NCI-H774 (cell line): Measurements from ENCODE around the gene F8A2.
"Not testable (repeated sequence)": the region's sequence is repeated elsewhere in the genome, so short reads cannot be mapped to it uniquely, and the experiment has no call there.

Experiments
- DNase-seq: peaks from one replicate; lab custom pipeline; 2025; lab: John Stamatoyannopoulos, UW

F8A2 gene

GRCh38 chrX:155381843-155382528 lies at the start of gene F8A2:
TSS of gene F8A2 (plus strand) at chrX:155382095. CDS start at chrX:155382115, 20 bp downstream.
- not testable (repeated sequence) for DNase-seq

GRCh38 chrX:155333544-155334100 lies 48.3 kb upstream of the F8A2 start:
- no peak for DNase-seq

- DNase-seq = no peak
Measured at GRCh38 chrX:155334486-155335336, 47.2 kb upstream of the F8A2 start, which contains the start of gene CLIC2. TSS of gene CLIC2 (minus strand) at chrX:155334614. CDS start at chrX:155334427, 187 bp downstream.

- not testable (repeated sequence) for DNase-seq
Measured at GRCh38 chrX:155335337-155335712, 46.6 kb upstream of the F8A2 start.

- DNase-seq = not testable (repeated sequence)
Measured at GRCh38 chrX:155345689-155346088, 36.2 kb upstream of the F8A2 start.

- DNase-seq = not testable (repeated sequence)
Measured at GRCh38 chrX:155349448-155349847, 32.4 kb upstream of the F8A2 start.

GRCh38 chrX:155363712-155364111 lies 18.2 kb upstream of the F8A2 start:
- not testable (repeated sequence) for DNase-seq

GRCh38 chrX:155373777-155374458 lies 8.0 kb upstream of the F8A2 start:
- DNase-seq = not testable (repeated sequence)

- DNase-seq = not testable (repeated sequence)
Measured at GRCh38 chrX:155379802-155380201, 2.1 kb upstream of the F8A2 start.

- DNase-seq = not testable (repeated sequence)
Measured at GRCh38 chrX:155382529-155382967, 653 bp downstream of the F8A2 start.

GRCh38 chrX:155389634-155390033 lies 7.7 kb downstream of the F8A2 start:
- no peak for DNase-seq

- DNase-seq = not testable (repeated sequence)
Measured at GRCh38 chrX:155394747-155395276, 12.9 kb downstream of the F8A2 start.

- DNase-seq = no peak
Measured at GRCh38 chrX:155406429-155406828, 24.5 kb downstream of the F8A2 start.

GRCh38 chrX:155417769-155418168 lies 35.9 kb downstream of the F8A2 start:
- DNase-seq = no peak
